ENCODE data around the gene TUBA4B.
A peak's percentile ranks its signal among the peaks of the same experiment; 100 is the strongest.

- TF ChIP-seq POLR2A (IDR thresholded peaks at IDR 0.05) (peak in 1 of 3 donors; percentile 32), CTCF (IDR thresholded peaks at IDR 0.05) (no peak)
These were observed 21.4 kb downstream of the TUBA4B start for GRCh38 chr2:219274361-219274921.

Measured in body of pancreas (tissue), 4 donors.